ENCODE data around the gene TLR6.
A peak's percentile ranks its signal among the peaks of the same experiment; 100 is the strongest.

The TLR6 gene

GRCh38 chr4:38868059-38868960 lies 11.7 kb upstream of the TLR6 start:
- Histone ChIP-seq H3K4me3 (ENCODE audit: insufficient read depth, low read depth, low read length) (peak overlapping the region; percentile 57), H3K27me3 (ENCODE audit: control insufficient read depth, insufficient read depth, low read length, poor library complexity, severe bottlenecking) (peaks cover 8% of the 10 kb centered on the region), H3K4me1 (ENCODE audit: control insufficient read depth, insufficient read depth, low read length) (no peaks in the 10 kb centered on the region), H3K9me3 (ENCODE audit: control insufficient read depth, low read length) (no peaks in the 10 kb centered on the region), H3K27ac (ENCODE audit: insufficient read depth, low read depth, low read length, poor library complexity, severe bottlenecking) (no peak overlapping the region), H3K36me3 (ENCODE audit: control insufficient read depth, insufficient read depth, low read length) (no peaks in the 10 kb centered on the region)
- WGBS, 2 experiments: 18 to 19% methylated on average over 30 of the region's 30 CpGs

- H3K27ac ChIP-seq (ENCODE audit: insufficient read depth, low read depth, low read length, poor library complexity, severe bottlenecking): no peak within 1 kb of the TSS
- H3K27me3 ChIP-seq (ENCODE audit: control insufficient read depth, insufficient read depth, low read length, poor library complexity, severe bottlenecking): peaks cover 8% of the 10 kb centered on the region
- H3K4me3 ChIP-seq (ENCODE audit: insufficient read depth, low read depth, low read length): peak within 1 kb of the TSS; percentile 57
- 0 to 1% methylated on average over 65 to 66 of the region's 66 CpGs for WGBS, 2 experiments
- H3K9me3 ChIP-seq (ENCODE audit: control insufficient read depth, low read length): no peaks in the 10 kb centered on the region
- no peaks in the 10 kb centered on the region for H3K4me1 ChIP-seq (ENCODE audit: control insufficient read depth, insufficient read depth, low read length)
- no peaks in the 10 kb centered on the region for H3K36me3 ChIP-seq (ENCODE audit: control insufficient read depth, insufficient read depth, low read length)
These were observed 11.0 kb upstream of the TLR6 start, which contains the start of gene FAM114A1 for GRCh38 chr4:38867478-38868058. TSS of gene FAM114A1 (plus strand) at chr4:38867806. CDS start at chr4:38878079, 10,273 bp downstream.

- WGBS, 2 experiments: 62 to 68% methylated on average over 9 to 11 of the region's 11 CpGs
- H3K4me3 ChIP-seq (ENCODE audit: insufficient read depth, low read depth, low read length): peak overlapping the region; percentile 57
- no peaks in the 10 kb centered on the region for H3K36me3 ChIP-seq (ENCODE audit: control insufficient read depth, insufficient read depth, low read length)
- peaks cover 8% of the 10 kb centered on the region for H3K27me3 ChIP-seq (ENCODE audit: control insufficient read depth, insufficient read depth, low read length, poor library complexity, severe bottlenecking)
- H3K27ac ChIP-seq (ENCODE audit: insufficient read depth, low read depth, low read length, poor library complexity, severe bottlenecking): no peak overlapping the region
- H3K4me1 ChIP-seq (ENCODE audit: control insufficient read depth, insufficient read depth, low read length): no peaks in the 10 kb centered on the region
- H3K9me3 ChIP-seq (ENCODE audit: control insufficient read depth, low read length): no peaks in the 10 kb centered on the region
These were observed 10.4 kb upstream of the TLR6 start for GRCh38 chr4:38866973-38867477.

GRCh38 chr4:38865445-38865844 lies 8.8 kb upstream of the TLR6 start:
- 80 to 84% methylated on average over 6 of the region's 6 CpGs for WGBS, 2 experiments
- H3K36me3 ChIP-seq (ENCODE audit: control insufficient read depth, insufficient read depth, low read length): no peaks in the 10 kb centered on the region
- H3K27me3 ChIP-seq (ENCODE audit: control insufficient read depth, insufficient read depth, low read length, poor library complexity, severe bottlenecking): peaks cover 8% of the 10 kb centered on the region
- H3K9me3 ChIP-seq (ENCODE audit: control insufficient read depth, low read length): no peaks in the 10 kb centered on the region
- no peaks in the 10 kb centered on the region for H3K4me1 ChIP-seq (ENCODE audit: control insufficient read depth, insufficient read depth, low read length)
- H3K27ac ChIP-seq (ENCODE audit: insufficient read depth, low read depth, low read length, poor library complexity, severe bottlenecking): no peak overlapping the region
- no peak overlapping the region for H3K4me3 ChIP-seq (ENCODE audit: insufficient read depth, low read depth, low read length)

- Histone ChIP-seq H3K36me3 (ENCODE audit: control insufficient read depth, insufficient read depth, low read length) (no peaks in the 10 kb centered on the region), H3K27ac (ENCODE audit: insufficient read depth, low read depth, low read length, poor library complexity, severe bottlenecking) (no peak overlapping the region), H3K27me3 (ENCODE audit: control insufficient read depth, insufficient read depth, low read length, poor library complexity, severe bottlenecking) (no peaks in the 10 kb centered on the region), H3K4me3 (ENCODE audit: insufficient read depth, low read depth, low read length) (no peak overlapping the region), H3K9me3 (ENCODE audit: control insufficient read depth, low read length) (no peaks in the 10 kb centered on the region), H3K4me1 (ENCODE audit: control insufficient read depth, insufficient read depth, low read length) (no peaks in the 10 kb centered on the region)
- 88 to 92% methylated on average over 4 of the region's 4 CpGs for WGBS, 2 experiments
These were observed 5.2 kb upstream of the TLR6 start for GRCh38 chr4:38861791-38862190.

GRCh38 chr4:38860788-38861424 lies 4.3 kb upstream of the TLR6 start:
- H3K27me3 ChIP-seq (ENCODE audit: control insufficient read depth, insufficient read depth, low read length, poor library complexity, severe bottlenecking): no peaks in the 10 kb centered on the region
- no peak overlapping the region for H3K27ac ChIP-seq (ENCODE audit: insufficient read depth, low read depth, low read length, poor library complexity, severe bottlenecking)
- no peak overlapping the region for H3K4me3 ChIP-seq (ENCODE audit: insufficient read depth, low read depth, low read length)
- no peaks in the 10 kb centered on the region for H3K36me3 ChIP-seq (ENCODE audit: control insufficient read depth, insufficient read depth, low read length)
- no peaks in the 10 kb centered on the region for H3K9me3 ChIP-seq (ENCODE audit: control insufficient read depth, low read length)
- WGBS, 2 experiments: 25 to 26% methylated on average over 5 of the region's 5 CpGs
- no peaks in the 10 kb centered on the region for H3K4me1 ChIP-seq (ENCODE audit: control insufficient read depth, insufficient read depth, low read length)

GRCh38 chr4:38859501-38859900 lies 2.9 kb upstream of the TLR6 start:
- Histone ChIP-seq H3K4me1 (ENCODE audit: control insufficient read depth, insufficient read depth, low read length) (no peaks in the 10 kb centered on the region), H3K9me3 (ENCODE audit: control insufficient read depth, low read length) (no peaks in the 10 kb centered on the region), H3K27me3 (ENCODE audit: control insufficient read depth, insufficient read depth, low read length, poor library complexity, severe bottlenecking) (no peaks in the 10 kb centered on the region), H3K27ac (ENCODE audit: insufficient read depth, low read depth, low read length, poor library complexity, severe bottlenecking) (no peak overlapping the region), H3K36me3 (ENCODE audit: control insufficient read depth, insufficient read depth, low read length) (no peaks in the 10 kb centered on the region), H3K4me3 (ENCODE audit: insufficient read depth, low read depth, low read length) (no peak overlapping the region)
- 90 to 96% methylated on average over 5 of the region's 7 CpGs for WGBS, 2 experiments

- Histone ChIP-seq H3K9me3 (ENCODE audit: control insufficient read depth, low read length) (no peaks in the 10 kb centered on the region), H3K27me3 (ENCODE audit: control insufficient read depth, insufficient read depth, low read length, poor library complexity, severe bottlenecking) (no peaks in the 10 kb centered on the region), H3K36me3 (ENCODE audit: control insufficient read depth, insufficient read depth, low read length) (no peaks in the 10 kb centered on the region), H3K27ac (ENCODE audit: insufficient read depth, low read depth, low read length, poor library complexity, severe bottlenecking) (no peak overlapping the region), H3K4me1 (ENCODE audit: control insufficient read depth, insufficient read depth, low read length) (no peaks in the 10 kb centered on the region), H3K4me3 (ENCODE audit: insufficient read depth, low read depth, low read length) (no peak overlapping the region)
- 86 to 91% methylated on average over 3 of the region's 3 CpGs for WGBS, 2 experiments
These were observed 1.4 kb upstream of the TLR6 start for GRCh38 chr4:38858097-38858420.

- Histone ChIP-seq H3K4me1 (ENCODE audit: control insufficient read depth, insufficient read depth, low read length) (no peaks in the 10 kb centered on the region), H3K36me3 (ENCODE audit: control insufficient read depth, insufficient read depth, low read length) (no peaks in the 10 kb centered on the region), H3K27me3 (ENCODE audit: control insufficient read depth, insufficient read depth, low read length, poor library complexity, severe bottlenecking) (no peaks in the 10 kb centered on the region), H3K4me3 (ENCODE audit: insufficient read depth, low read depth, low read length) (no peak overlapping the region), H3K9me3 (ENCODE audit: control insufficient read depth, low read length) (no peaks in the 10 kb centered on the region), H3K27ac (ENCODE audit: insufficient read depth, low read depth, low read length, poor library complexity, severe bottlenecking) (no peak overlapping the region)
- WGBS, 2 experiments: 83 to 91% methylated on average over 3 of the region's 3 CpGs
These were observed 908 bp upstream of the TLR6 start for GRCh38 chr4:38857354-38858096.
